ENCODE data around the gene TALDO1.
A peak's percentile ranks its signal among the peaks of the same experiment; 100 is the strongest.

The TALDO1 gene

GRCh38 chr11:782264-783174, 35.3 kb downstream of the TALDO1 start:
- Histone ChIP-seq H3K4me3 (ENCODE audit: low read length) (no peak overlapping the region), H3K36me3 (ENCODE audit: control insufficient read depth, low read length) (peaks cover 19% of the 10 kb centered on the region), H3K4me1 (ENCODE audit: control insufficient read depth, low read length) (peaks cover 13% of the 10 kb centered on the region), H3K4me2 (ENCODE audit: low read length) (no peak overlapping the region), H4K20me1 (ENCODE audit: control insufficient read depth, insufficient read depth, low read depth, low read length) (no peaks in the 10 kb centered on the region), H3K79me2 (ENCODE audit: control insufficient read depth, low read length) (peaks cover 20% of the 10 kb centered on the region), H3F3A (ENCODE audit: control insufficient read depth, insufficient read depth) (no peaks in the 10 kb centered on the region), H3K9me3 (ENCODE audit: control insufficient read depth, insufficient read depth, low read length) (no peaks in the 10 kb centered on the region), H3K9me2 (replicated peaks; ENCODE audit: control insufficient read depth, low read length) (no peaks in the 10 kb centered on the region), H3K27ac (ENCODE audit: low read depth, low read length) (no peak overlapping the region), H3K27me3 (ENCODE audit: control insufficient read depth, low read length) (no peaks in the 10 kb centered on the region)
- TF ChIP-seq EZH2phosphoT487 (IDR thresholded peaks at IDR 0.05; ENCODE audit: borderline replicate concordance, low read length) (no peak), CTCF (IDR thresholded peaks at IDR 0.05; ENCODE audit: low read depth, low read length, poor library complexity, severe bottlenecking) (no peak)

GRCh38 chr11:783581-784015, 36.3 kb downstream of the TALDO1 start:
- H3K36me3 ChIP-seq (ENCODE audit: control insufficient read depth, low read length): peaks cover 15% of the 10 kb centered on the region
- TF ChIP-seq EZH2phosphoT487 (IDR thresholded peaks at IDR 0.05; ENCODE audit: borderline replicate concordance, low read length): no peak
- peak; percentile 51 for TF ChIP-seq CTCF (IDR thresholded peaks at IDR 0.05; ENCODE audit: low read depth, low read length, poor library complexity, severe bottlenecking)
- peaks cover 17% of the 10 kb centered on the region for H3K4me1 ChIP-seq (ENCODE audit: control insufficient read depth, low read length)
- H3K4me3 ChIP-seq (ENCODE audit: low read length): no peak overlapping the region
- H3K79me2 ChIP-seq (ENCODE audit: control insufficient read depth, low read length): peaks cover 10% of the 10 kb centered on the region
- H3K27me3 ChIP-seq (ENCODE audit: control insufficient read depth, low read length): no peaks in the 10 kb centered on the region
- H3K27ac ChIP-seq (ENCODE audit: low read depth, low read length): no peak overlapping the region
- no peaks in the 10 kb centered on the region for H3K9me3 ChIP-seq (ENCODE audit: control insufficient read depth, insufficient read depth, low read length)
- H3K4me2 ChIP-seq (ENCODE audit: low read length): no peak overlapping the region
- no peaks in the 10 kb centered on the region for H4K20me1 ChIP-seq (ENCODE audit: control insufficient read depth, insufficient read depth, low read depth, low read length)
- H3K9me2 ChIP-seq (replicated peaks; ENCODE audit: control insufficient read depth, low read length): no peaks in the 10 kb centered on the region
- H3F3A ChIP-seq (ENCODE audit: control insufficient read depth, insufficient read depth): no peaks in the 10 kb centered on the region

GRCh38 chr11:786235-787083, 39.2 kb downstream of the TALDO1 start:
- Histone ChIP-seq H3K4me1 (ENCODE audit: control insufficient read depth, low read length) (peaks cover 21% of the 10 kb centered on the region), H4K20me1 (ENCODE audit: control insufficient read depth, insufficient read depth, low read depth, low read length) (no peaks in the 10 kb centered on the region), H3K27ac (ENCODE audit: low read depth, low read length) (no peak overlapping the region), H3K4me3 (ENCODE audit: low read length) (no peak overlapping the region), H3K27me3 (ENCODE audit: control insufficient read depth, low read length) (no peaks in the 10 kb centered on the region), H3K9me3 (ENCODE audit: control insufficient read depth, insufficient read depth, low read length) (no peaks in the 10 kb centered on the region), H3K36me3 (ENCODE audit: control insufficient read depth, low read length) (no peaks in the 10 kb centered on the region; the same call in 1 of the 2 replicates), H3K9me2 (replicated peaks; ENCODE audit: control insufficient read depth, low read length) (no peaks in the 10 kb centered on the region), H3K4me2 (ENCODE audit: low read length) (no peak overlapping the region), H3K79me2 (ENCODE audit: control insufficient read depth, low read length) (peaks cover 6% of the 10 kb centered on the region), H3F3A (ENCODE audit: control insufficient read depth, insufficient read depth) (0 out of 2 replicates have a peak, but pooled peaks cover 4% of the 10 kb centered on the region)
- TF ChIP-seq EZH2phosphoT487 (IDR thresholded peaks at IDR 0.05; ENCODE audit: borderline replicate concordance, low read length) (no peak), CTCF (IDR thresholded peaks at IDR 0.05; ENCODE audit: low read depth, low read length, poor library complexity, severe bottlenecking) (no peak)

Data from DOHH2 (cell line).